Liver (tissue), 3 donors: ENCODE measurements around the gene SBK2.

ENCODE experiments used
- SP1 ChIP-seq: IDR thresholded peaks from 2 replicates; pipeline ENCODE4 v1.6.1; 2018; ENCODE audit warnings: antibody characterized with exemption, mild to moderate bottlenecking
- TAF1 ChIP-seq: conservative IDR thresholded peaks from 2 replicates; pipeline ENCODE4 v1.6.1; 2016; ENCODE audit warnings: antibody characterized with exemption, mild to moderate bottlenecking
- YY1 ChIP-seq: IDR thresholded peaks from 2 replicates; pipeline ENCODE4 v1.6.1; 2016; ENCODE audit warnings: antibody characterized with exemption, mild to moderate bottlenecking
- TF ChIP-seq, protein P1 (sequence below): fragments of 150-350 bp; IDR thresholded peaks from 2 replicates; pipeline ENCODE4 v1.5.1; 2017; ENCODE audit warnings: improper control_type of control experiment, low read depth, low read length; ENCODE audit not compliant: missing input control
- donor health status: healthy.
- donor health status: healthy.

DNA sequence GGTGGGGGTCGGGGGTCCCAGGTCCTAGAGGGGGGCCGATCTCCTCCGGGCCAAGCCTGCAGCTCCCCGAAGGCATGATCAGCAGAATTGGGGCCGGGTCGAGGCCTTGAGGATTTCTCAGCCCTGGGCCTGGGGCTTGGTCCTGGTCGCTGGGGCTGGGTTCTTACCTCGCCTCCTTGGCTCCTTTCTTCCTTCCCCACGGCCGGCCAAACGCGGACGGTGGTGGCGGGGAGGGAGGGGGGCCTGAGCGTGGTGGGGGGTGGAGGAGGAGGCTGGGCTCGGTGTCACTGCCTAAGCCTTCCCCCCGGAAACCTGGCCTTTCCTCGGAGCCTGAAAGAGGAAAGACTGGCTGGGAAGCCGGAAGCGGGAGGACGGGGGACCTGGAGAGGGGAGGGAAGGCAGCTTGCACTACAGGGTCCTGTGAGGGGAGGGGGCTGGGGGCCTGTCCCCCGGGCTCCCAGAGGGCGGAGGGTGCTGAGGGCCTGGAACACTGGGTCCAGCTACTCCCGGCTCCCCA, 43.8 kb upstream of the SBK2 start, which contains the start of gene ZNF579:
- TF ChIP-seq, protein P1, sequence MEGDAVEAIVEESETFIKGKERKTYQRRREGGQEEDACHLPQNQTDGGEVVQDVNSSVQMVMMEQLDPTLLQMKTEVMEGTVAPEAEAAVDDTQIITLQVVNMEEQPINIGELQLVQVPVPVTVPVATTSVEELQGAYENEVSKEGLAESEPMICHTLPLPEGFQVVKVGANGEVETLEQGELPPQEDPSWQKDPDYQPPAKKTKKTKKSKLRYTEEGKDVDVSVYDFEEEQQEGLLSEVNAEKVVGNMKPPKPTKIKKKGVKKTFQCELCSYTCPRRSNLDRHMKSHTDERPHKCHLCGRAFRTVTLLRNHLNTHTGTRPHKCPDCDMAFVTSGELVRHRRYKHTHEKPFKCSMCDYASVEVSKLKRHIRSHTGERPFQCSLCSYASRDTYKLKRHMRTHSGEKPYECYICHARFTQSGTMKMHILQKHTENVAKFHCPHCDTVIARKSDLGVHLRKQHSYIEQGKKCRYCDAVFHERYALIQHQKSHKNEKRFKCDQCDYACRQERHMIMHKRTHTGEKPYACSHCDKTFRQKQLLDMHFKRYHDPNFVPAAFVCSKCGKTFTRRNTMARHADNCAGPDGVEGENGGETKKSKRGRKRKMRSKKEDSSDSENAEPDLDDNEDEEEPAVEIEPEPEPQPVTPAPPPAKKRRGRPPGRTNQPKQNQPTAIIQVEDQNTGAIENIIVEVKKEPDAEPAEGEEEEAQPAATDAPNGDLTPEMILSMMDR: no peak
- TF ChIP-seq YY1 (peak; percentile 42), SP1 (peak; percentile 7), TAF1 (no peak)
